ENCODE results near the gene RNF224.
"Not testable (repeated sequence)": the region's sequence is repeated elsewhere in the genome, so short reads cannot be mapped to it uniquely, and the experiment has no call there.

The RNF224 gene

DNA sequence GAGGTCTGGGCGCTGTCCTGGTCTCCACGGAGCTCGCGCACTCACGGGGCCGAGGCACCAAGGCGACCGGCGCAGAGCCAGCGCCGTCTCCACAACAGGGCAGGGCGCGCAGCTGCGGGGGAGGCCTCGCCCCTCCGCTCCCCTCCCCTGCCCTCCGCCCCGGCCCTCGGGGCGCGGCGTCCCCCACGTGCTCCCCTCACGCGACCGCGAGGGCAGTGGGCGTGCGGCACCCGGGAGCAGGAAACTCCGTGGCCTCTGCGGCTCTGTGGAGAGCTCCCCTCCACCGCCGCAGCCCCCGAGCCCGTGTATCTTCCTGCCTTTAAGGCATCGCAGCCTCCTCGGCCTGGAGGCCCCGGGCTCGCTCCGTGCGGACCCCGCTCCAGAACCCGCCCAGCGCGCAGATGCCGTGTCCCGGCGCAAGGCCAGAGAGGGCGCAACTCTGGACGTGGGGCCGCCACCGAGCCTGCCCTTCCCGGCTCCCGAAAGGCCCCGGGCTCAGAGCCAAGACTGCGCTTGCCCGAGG, 13.1 kb downstream of the RNF224 start:
- CTCF ChIA-PET: interaction anchor here (0.9 to 8.1 kb wide), 6 partner anchors 9 to 211 kb away, joined by 3 to 139 read pairs (median 3); partner anchors contain the start of genes CYSRT1, RNF208 and RNF224
- DNase-seq (ENCODE audit: low read depth, low spot score): no peak

GRCh38 chr9:137240841-137241489, 13.7 kb downstream of the RNF224 start, which contains the start of gene TUBB4B:
Gene TUBB4B, plus strand, starts transcription at chr9:137241287. Its CDS starts 74 bp downstream, at chr9:137241361.
- DNase-seq (ENCODE audit: low read depth, low spot score): peak; percentile 99
- ChIA-PET CTCF (interaction anchor here (0.9 to 8.1 kb wide), 5 partner anchors 11 to 212 kb away, joined by 3 to 139 read pairs (median 3); partner anchors contain the start of genes CYSRT1, RNF208 and RNF224), POLR2A (interaction anchor here (0.6 to 7.4 kb wide), 45 partner anchors 9 to 218 kb away, joined by 3 to 164 read pairs (median 4); partner anchors contain the start of genes ANAPC2, EXD3, MAN1B1 and NDOR1)
- TF ChIP-seq CTCF (IDR thresholded peaks at IDR 0.05; ENCODE audit: insufficient read depth, low read length, missing control alignments): no peak
- peak within 1 kb of the TSS; percentile 78 for H3K4me3 ChIP-seq (ENCODE audit: low read depth, low read length)

More for the DNA sequence above, 13.1 kb downstream of the RNF224 start:
- peak; percentile 2 for TF ChIP-seq CTCF (IDR thresholded peaks at IDR 0.05; ENCODE audit: insufficient read depth, low read length, missing control alignments)
- POLR2A ChIA-PET: interaction anchor here (0.6 to 7.4 kb wide), 44 partner anchors 9 to 219 kb away, joined by 3 to 164 read pairs (median 4); partner anchors contain the start of genes ANAPC2, EXD3, MAN1B1 and NDOR1
- peak overlapping the region; percentile 71 for H3K4me3 ChIP-seq (ENCODE audit: low read depth, low read length)

DNA sequence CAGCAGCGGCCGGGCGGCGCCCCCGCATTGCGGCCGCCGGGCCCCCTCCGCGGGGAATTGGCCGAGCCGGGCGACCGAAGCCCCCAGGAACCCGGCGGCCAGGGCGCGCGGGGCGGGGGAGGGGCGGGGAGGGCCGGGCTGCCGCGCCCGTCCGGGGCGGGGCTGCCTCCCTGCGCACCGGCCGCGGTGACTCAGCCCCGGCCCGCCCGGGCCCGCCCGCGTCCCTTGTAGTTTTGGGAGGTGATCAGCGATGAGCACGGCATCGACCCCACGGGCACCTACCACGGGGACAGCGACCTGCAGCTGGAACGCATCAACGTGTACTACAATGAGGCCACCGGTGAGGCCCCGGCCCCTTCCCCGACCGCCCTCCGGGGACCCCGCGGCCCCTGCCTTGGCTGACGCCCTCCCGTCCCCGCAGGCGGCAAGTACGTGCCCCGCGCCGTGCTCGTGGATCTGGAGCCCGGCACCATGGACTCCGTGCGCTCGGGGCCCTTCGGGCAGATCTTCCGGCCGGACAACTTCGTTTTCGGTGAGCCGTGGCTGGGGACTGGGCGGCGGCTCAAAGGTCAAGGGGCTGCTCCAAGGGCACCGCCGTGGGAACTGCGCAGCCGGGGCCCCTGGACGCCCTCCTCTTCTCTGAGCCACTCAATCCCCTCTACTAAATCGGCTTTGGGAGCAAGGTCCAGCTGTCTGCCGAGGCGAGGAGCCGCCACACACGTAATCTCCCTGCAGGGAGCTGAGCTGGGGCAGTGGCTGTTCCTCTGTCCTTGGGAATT, 14.4 kb downstream of the RNF224 start:
- peak overlapping the region; percentile 78 for H3K4me3 ChIP-seq (ENCODE audit: low read depth, low read length)
- ChIA-PET CTCF (interaction anchor here (1.2 to 8.1 kb wide), 2 partner anchors 16 to 53 kb away, joined by 4 to 139 read pairs; partner anchors contain the start of genes ANAPC2, CYSRT1, RNF208 and RNF224), POLR2A (interaction anchor here (0.6 to 7.4 kb wide), 19 partner anchors 8 to 182 kb away, joined by 3 to 164 read pairs (median 7); partner anchors contain the start of genes ANAPC2, EXD3, MAN1B1 and NELFB)
- TF ChIP-seq CTCF (IDR thresholded peaks at IDR 0.05; ENCODE audit: insufficient read depth, low read length, missing control alignments): no peak
- no peak for DNase-seq (ENCODE audit: low read depth, low spot score)

GRCh38 chr9:137242269-137243203, 15.2 kb downstream of the RNF224 start:
- no peak for TF ChIP-seq CTCF (IDR thresholded peaks at IDR 0.05; ENCODE audit: insufficient read depth, low read length, missing control alignments)
- peak overlapping the region; percentile 78 for H3K4me3 ChIP-seq (ENCODE audit: low read depth, low read length)
- POLR2A ChIA-PET: interaction anchor here (0.6 to 7.4 kb wide), 12 partner anchors 11 to 437 kb away, joined by 3 to 164 read pairs (median 4); partner anchors contain the start of genes ANAPC2, MAN1B1, NELFB and SSNA1
- CTCF ChIA-PET: interaction anchor here (0.5 to 1.4 kb wide), 4 partner anchors 14 to 183 kb away, joined by 3 to 4 read pairs (median 4); partner anchors contain the start of genes ANAPC2 and SSNA1
- DNase-seq (ENCODE audit: low read depth, low spot score): no peak

DNA sequence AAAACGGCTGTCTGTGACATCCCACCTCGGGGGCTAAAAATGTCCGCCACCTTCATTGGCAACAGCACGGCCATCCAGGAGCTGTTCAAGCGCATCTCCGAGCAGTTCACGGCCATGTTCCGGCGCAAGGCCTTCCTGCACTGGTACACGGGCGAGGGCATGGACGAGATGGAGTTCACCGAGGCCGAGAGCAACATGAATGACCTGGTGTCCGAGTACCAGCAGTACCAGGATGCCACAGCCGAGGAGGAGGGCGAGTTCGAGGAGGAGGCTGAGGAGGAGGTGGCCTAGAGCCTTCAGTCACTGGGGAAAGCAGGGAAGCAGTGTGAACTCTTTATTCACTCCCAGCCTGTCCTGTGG, 15.9 kb downstream of the RNF224 start:
- CTCF ChIA-PET: interaction anchor here (0.8 to 1.4 kb wide), 2 partner anchors 11 to 13 kb away, joined by 4 read pairs; partner anchors contain the start of gene NELFB
- POLR2A ChIA-PET: interaction anchor here (0.7 to 7.4 kb wide), 4 partner anchors 11 to 184 kb away, joined by 3 to 164 read pairs (median 6); partner anchors contain the start of genes ANAPC2, MAN1B1, NELFB and SSNA1
- not testable (repeated sequence) for DNase-seq (ENCODE audit: low read depth, low spot score); H3K4me3 ChIP-seq (ENCODE audit: low read depth, low read length)
